GM12878 (cell line): ENCODE data around the gene TP63. TPM values are rescaled to one million over a fixed set of nuclear protein-coding genes. Genes with fewer than 3 reads are reported as not detected.

Source experiments
- ATAC-seq: fragments of 200-7000 bp; cut with Tn5 transposase; 3 replicates; pipeline ENCODE4 v1.9.1; 2020; ENCODE audit warnings: mild to moderate bottlenecking, moderate library complexity
- BruUV-seq: library from RNA; stranded (reverse); fragments of 400-500 nt; replicated peaks from 2 replicates; lab custom pipeline; 2021; lab: Mats Ljungman, UMichigan
- CTCF ChIA-PET: fragments of 300-600 bp; sonication (Branson Sonifier 250); formaldehyde crosslinking; extraction: SDS; loops from one replicate; lab custom pipeline; 2021; ENCODE audit warnings: inconsistent platforms; lab: Yijun Ruan, JAX
- POLR2A ChIA-PET: fragments of 350-600 bp; formaldehyde crosslinking; extraction: SDS; loops from one replicate; lab custom pipeline; 2021; ENCODE audit warnings: inconsistent platforms; lab: Charles Lee
- RAD21 ChIA-PET: fragments of 300-600 bp; sonication (Branson Sonifier 250); formaldehyde crosslinking; loops from one replicate; lab custom pipeline; 2023; ENCODE audit warnings: antibody characterized with exemption; ENCODE audit not compliant: unreplicated experiment; lab: Charles Lee
- SMC1A ChIA-PET: fragments of 300-600 bp; sonication (Branson Sonifier 250); formaldehyde crosslinking; loops from one replicate; lab custom pipeline; 2023; ENCODE audit not compliant: unreplicated experiment, uncharacterized antibody; lab: Charles Lee
- DNase-seq: peaks from one replicate; pipeline ENCODE4 v3.0.0-alpha.2; 2011; ENCODE audit warnings: low read depth, low spot score
- FAIRE-seq: peaks from 3 replicates; lab custom pipeline; 2011; peaks lifted over from hg19 to GRCh38; lab: Jason Lieb, UNC
- H2AFZ ChIP-seq: 2 replicates; pipeline ENCODE4 v1.6.0; 2011; ENCODE audit warnings: low read depth, low read length, control low read depth; ENCODE audit not compliant: control insufficient read depth
- H3K27ac ChIP-seq: 2 replicates; pipeline ENCODE4 v1.5.1; 2011; ENCODE audit warnings: control low read depth; ENCODE audit not compliant: control insufficient read depth, insufficient read depth
- H3K27me3 ChIP-seq, 2 experiments: replicated peaks in 1 of 2; 2 replicates each; pipeline versions ENCODE4 v1.6.0 to v1.6.1; 2011; ENCODE audit warnings: low read length in 1 of 2; ENCODE audit not compliant: control insufficient read depth in 2 of 2, insufficient read depth in 2 of 2
- H3K36me3 ChIP-seq, 2 experiments: 2 replicates each; pipeline ENCODE4 v1.5.1; 2011; ENCODE audit warnings: low read length in 1 of 2; ENCODE audit not compliant: control insufficient read depth in 2 of 2, insufficient read depth in 2 of 2
- H3K4me1 ChIP-seq: 2 replicates; pipeline ENCODE4 v1.6.1; 2011; ENCODE audit warnings: mild to moderate bottlenecking, low read length, moderate library complexity, mixed read lengths; ENCODE audit not compliant: control insufficient read depth, insufficient read depth
- H3K4me2 ChIP-seq: 2 replicates; pipeline ENCODE4 v1.6.0; 2011; ENCODE audit warnings: control low read depth; ENCODE audit not compliant: control insufficient read depth, insufficient read depth
- H3K4me3 ChIP-seq: fragments of 200-600 bp; sonication (generic); 2 replicates; pipeline ENCODE4 v1.5.1; 2016
- H3K79me2 ChIP-seq: 2 replicates; pipeline ENCODE4 v1.6.0; 2011; ENCODE audit warnings: low read length; ENCODE audit not compliant: control insufficient read depth, insufficient read depth
- H3K9ac ChIP-seq: 2 replicates; pipeline ENCODE4 v1.8.0; 2011; ENCODE audit warnings: low read length, control low read depth, mixed read lengths; ENCODE audit not compliant: control insufficient read depth, insufficient read depth
- H3K9me3 ChIP-seq: replicated peaks from 3 replicates; pipeline ENCODE4 v1.5.1; 2011; ENCODE audit warnings: mild to moderate bottlenecking, low read length; ENCODE audit not compliant: control insufficient read depth, insufficient read depth
- H4K20me1 ChIP-seq: 2 replicates; pipeline ENCODE4 v1.6.0; 2011; ENCODE audit not compliant: control insufficient read depth, insufficient read depth
- ATF3 ChIP-seq: IDR thresholded peaks from 2 replicates; pipeline ENCODE4 v1.6.1; 2011; ENCODE audit warnings: low read depth, mild to moderate bottlenecking, low read length, moderate library complexity, borderline replicate concordance; ENCODE audit errors: extremely low read depth
- CBFB ChIP-seq: IDR thresholded peaks from 2 replicates; pipeline ENCODE4 v1.6.1; 2016; ENCODE audit warnings: antibody characterized with exemption, low read depth
- CBX5 ChIP-seq: sonication (generic); IDR thresholded peaks from 2 replicates; pipeline ENCODE4 v1.6.1; 2016; ENCODE audit warnings: low read depth, moderate library complexity, mild to moderate bottlenecking, inconsistent platforms
- ELK1 ChIP-seq: IDR thresholded peaks from 2 replicates; pipeline ENCODE4 v1.6.1; 2012; ENCODE audit warnings: low read depth, low read length, improper control_type of control experiment
- JUND ChIP-seq: IDR thresholded peaks from 2 replicates; pipeline ENCODE4 v1.6.1; 2012; ENCODE audit warnings: low read depth, mild to moderate bottlenecking, low read length, improper control_type of control experiment, moderate library complexity
- KAT2A ChIP-seq: conservative IDR thresholded peaks from 2 replicates; pipeline ENCODE4 v1.6.1; 2011; ENCODE audit warnings: low read depth, low read length; ENCODE audit not compliant: control insufficient read depth
- MYB ChIP-seq: fragments of 150-350 bp; IDR thresholded peaks from 2 replicates; pipeline ENCODE4 v1.6.1; 2014; ENCODE audit warnings: mild to moderate bottlenecking, low read depth, low read length, borderline replicate concordance
- RAD51 ChIP-seq: fragments of 450-650 bp; IDR thresholded peaks from 2 replicates; pipeline ENCODE4 v1.6.1; 2016; ENCODE audit warnings: moderate library complexity, mild to moderate bottlenecking, inconsistent platforms
- RB1 ChIP-seq: fragments of 450-650 bp; formaldehyde crosslinking; IDR thresholded peaks from 2 replicates; pipeline ENCODE4 v1.6.1; 2017; ENCODE audit warnings: mild to moderate bottlenecking, borderline replicate concordance
- RBBP5 ChIP-seq: fragments of 200-600 bp; sonication (generic); conservative IDR thresholded peaks from 2 replicates; pipeline ENCODE4 v1.6.1; 2016
- SMAD1 ChIP-seq: fragments of 450-650 bp; IDR thresholded peaks from 2 replicates; pipeline ENCODE4 v1.6.1; 2018; ENCODE audit warnings: mild to moderate bottlenecking, low read depth; ENCODE audit not compliant: partially characterized antibody
- SMARCA5 ChIP-seq: fragments of 450-650 bp; IDR thresholded peaks from 2 replicates; pipeline ENCODE4 v1.6.1; 2017; ENCODE audit warnings: mild to moderate bottlenecking
- SUZ12 ChIP-seq: fragments of 200-600 bp; sonication (generic); IDR thresholded peaks from one replicate; pipeline ENCODE4 v1.6.1; 2018; ENCODE audit warnings: antibody characterized with exemption, mild to moderate bottlenecking; ENCODE audit not compliant: unreplicated experiment
- TCF3 ChIP-seq: IDR thresholded peaks from 2 replicates; pipeline ENCODE4 v1.6.1; 2012; ENCODE audit warnings: low read depth, mild to moderate bottlenecking, low read length, borderline replicate concordance; ENCODE audit not compliant: insufficient read depth
- WRNIP1 ChIP-seq: IDR thresholded peaks from 2 replicates; pipeline ENCODE4 v1.6.1; 2011; ENCODE audit warnings: low read depth, low read length, improper control_type of control experiment, borderline replicate concordance
- ZBED1 ChIP-seq: IDR thresholded peaks from 2 replicates; pipeline ENCODE4 v1.6.1; 2016; ENCODE audit warnings: borderline replicate concordance
- ZBTB11 ChIP-seq: fragments of 450-650 bp; formaldehyde crosslinking; IDR thresholded peaks from 2 replicates; pipeline ENCODE4 v1.5.0; 2022; ENCODE audit warnings: mild to moderate bottlenecking, missing genetic modification characterization
- ZNF24 ChIP-seq: fragments of 450-650 bp; IDR thresholded peaks from 2 replicates; pipeline ENCODE4 v1.6.1; 2017; ENCODE audit warnings: antibody characterized with exemption, mild to moderate bottlenecking
- WGBS: methylation state at CpG from one replicate; pipeline ENCODE4 v1.1.6; 2016; ENCODE audit warnings: low lambda C conversion rate; ENCODE audit not compliant: insufficient replicate concordance, insufficient coverage; ENCODE audit errors: missing lambda C conversion rate; 5-methylcytosine and 5-hydroxymethylcytosine counted together
- in situ Hi-C: fragments of 300-500 bp; cut with MboI; formaldehyde crosslinking; loops from 9 replicates; pipeline ENCODE4 v1.14.3; 2018; ENCODE audit warnings: mixed read lengths
- intact Hi-C: fragments of 100-400 bp; cut with micrococcal nuclease; formaldehyde crosslinking; loops from one replicate; pipeline ENCODE4 v1.14.2; 2022; ENCODE audit not compliant: unreplicated experiment
- polyA plus RNA-seq, 11 experiments: library from polyadenylated mRNA; depleted of rRNA in 4 of 11; unstranded in 6 of 11; stranded (reverse) in 5 of 11; fragments of >200 nt; fragmentation: Nextera tagmentation in 4 of 11; fragmentation: Illumina TruSeq in 1 of 11; extraction: Ambion mirVana in 4 of 11; extraction: Trizol in 1 of 11; gene quantifications; 1 replicate in 1 of 11; 2 replicates in 10 of 11; pipeline versions ENCODE4 v1.2.1 to v1.2.3, GENCODE V29; 2011 to 2016; ENCODE audit warnings: inconsistent platforms in 2 of 11, missing spikeins in 2 of 11, low read depth in 1 of 11
- total RNA-seq, 4 experiments: library from RNA; depleted of rRNA in 3 of 4; stranded (reverse); fragments of >200 nt in 3 of 4; fragmentation: Illumina TruSeq in 1 of 4; extraction: Trizol in 1 of 4; gene quantifications; 2 replicates each; pipeline versions ENCODE4 v1.2.1 to v1.2.3, GENCODE V29; 2013 to 2021

The TP63 gene
- total and polyA plus RNA-seq, 10 of the 15 experiments (the other 5 are each of a cell fraction or from before 2014, with no cell fraction given): 1.4 to 10.8 (median 6.2) TPM

- CTCF ChIA-PET: no interaction called here
- H3K27ac ChIP-seq: no peak overlapping the region
- WGBS: 85% methylated on average over 4 of the region's 4 CpGs
- POLR2A ChIA-PET: no interaction called here
- FAIRE-seq (no peak), ATAC-seq (no peak), DNase-seq (no peak)
- RAD21 ChIA-PET: no interaction called here
- H3K36me3 ChIP-seq: no peaks in the 10 kb centered on the region
- in situ Hi-C loops: no loop called here
- H3K9ac ChIP-seq: no peak overlapping the region
- no peak for TF ChIP-seq RAD51
- TF ChIP-seq ZBTB11 (CRISPR knock-in tag): no peak
- no peak for TF ChIP-seq RBBP5
- no peak for TF ChIP-seq KAT2A
- TF ChIP-seq ATF3: no peak
- TF ChIP-seq JUND: no peak
- TF ChIP-seq SUZ12: no peak
- TF ChIP-seq CBFB: no peak
- TF ChIP-seq TCF3: no peak
- TF ChIP-seq RB1: no peak
- TF ChIP-seq ELK1: no peak
- no peak for TF ChIP-seq WRNIP1
- no peak for TF ChIP-seq MYB
- TF ChIP-seq SMARCA5: no peak
- no peak for TF ChIP-seq CBX5
- TF ChIP-seq ZNF24: no peak
- no peak for TF ChIP-seq SMAD1
- no peak for TF ChIP-seq ZBED1
- no peak overlapping the region for H2AFZ ChIP-seq
- BruUV-seq: no TSS peak
- intact Hi-C loops: no loop called here
- no peaks in the 10 kb centered on the region for H4K20me1 ChIP-seq
- SMC1A ChIA-PET: no interaction called here
- H3K4me1 ChIP-seq: no peaks in the 10 kb centered on the region
- H3K27me3 ChIP-seq: no peaks in the 10 kb centered on the region
- no peaks in the 10 kb centered on the region for H3K9me3 ChIP-seq
- no peak overlapping the region for H3K4me3 ChIP-seq
- no peaks in the 10 kb centered on the region for H3K79me2 ChIP-seq
- H3K4me2 ChIP-seq: no peak overlapping the region
These were observed 229.1 kb downstream of the TP63 start for GRCh38 chr3:189860296-189860695.
